ENCODE measurements around the gene MYO7B. TPM values are rescaled to one million over a fixed set of nuclear protein-coding genes. Genes with fewer than 3 reads are reported as not detected.

The MYO7B gene
- total RNA-seq, 2 experiments from 2014 or later = 0.65 to 1.2 TPM

DNA sequence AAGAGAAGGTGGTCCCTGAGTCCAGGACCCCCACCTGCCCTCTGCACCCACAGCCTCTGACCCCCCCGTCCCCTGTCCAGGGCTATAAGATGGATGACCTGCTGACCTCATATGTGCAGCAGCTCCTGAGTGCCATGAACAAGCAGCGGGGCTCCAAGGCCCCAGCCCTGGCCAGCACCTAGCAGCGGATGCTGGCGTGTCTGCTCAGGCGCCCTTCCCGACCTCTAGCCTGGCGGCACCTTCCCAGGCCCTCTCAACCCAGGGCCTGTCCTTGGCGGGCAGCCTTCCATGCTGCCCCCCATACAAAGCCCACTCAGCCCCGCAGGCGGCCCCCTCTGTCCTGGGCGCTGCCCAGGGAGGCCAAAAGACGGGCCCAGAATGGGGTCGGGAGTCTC lies 101.8 kb downstream of the MYO7B start:
- no peak for DNase-seq
- Mint-ChIP-seq H3K4me3 (no peak overlapping the region), H3K4me1 (ENCODE audit: low read depth) (peaks cover 65% of the 10 kb centered on the region), H3K36me3 (ENCODE audit: low read depth) (no peaks in the 10 kb centered on the region), H3K27ac (peak overlapping the region; percentile 30), H3K9me3 (no peaks in the 10 kb centered on the region), H3K27me3 (no peaks in the 10 kb centered on the region)
- TF ChIP-seq, protein P1, sequence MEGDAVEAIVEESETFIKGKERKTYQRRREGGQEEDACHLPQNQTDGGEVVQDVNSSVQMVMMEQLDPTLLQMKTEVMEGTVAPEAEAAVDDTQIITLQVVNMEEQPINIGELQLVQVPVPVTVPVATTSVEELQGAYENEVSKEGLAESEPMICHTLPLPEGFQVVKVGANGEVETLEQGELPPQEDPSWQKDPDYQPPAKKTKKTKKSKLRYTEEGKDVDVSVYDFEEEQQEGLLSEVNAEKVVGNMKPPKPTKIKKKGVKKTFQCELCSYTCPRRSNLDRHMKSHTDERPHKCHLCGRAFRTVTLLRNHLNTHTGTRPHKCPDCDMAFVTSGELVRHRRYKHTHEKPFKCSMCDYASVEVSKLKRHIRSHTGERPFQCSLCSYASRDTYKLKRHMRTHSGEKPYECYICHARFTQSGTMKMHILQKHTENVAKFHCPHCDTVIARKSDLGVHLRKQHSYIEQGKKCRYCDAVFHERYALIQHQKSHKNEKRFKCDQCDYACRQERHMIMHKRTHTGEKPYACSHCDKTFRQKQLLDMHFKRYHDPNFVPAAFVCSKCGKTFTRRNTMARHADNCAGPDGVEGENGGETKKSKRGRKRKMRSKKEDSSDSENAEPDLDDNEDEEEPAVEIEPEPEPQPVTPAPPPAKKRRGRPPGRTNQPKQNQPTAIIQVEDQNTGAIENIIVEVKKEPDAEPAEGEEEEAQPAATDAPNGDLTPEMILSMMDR (IDR thresholded peaks at IDR 0.05) = no peak
- intact Hi-C loops (cut with micrococcal nuclease) = no loop called here
- ATAC-seq = no peak
- ChIA-PET POLR2A (interaction anchor here (1.4 kb wide), 1 partner anchor 46 kb away, joined by 3 read pairs; no protein-coding TSS in a partner anchor), CTCF (interaction anchor here (1.0 to 5.9 kb wide), 4 partner anchors 13 to 45 kb away, joined by 3 to 39 read pairs (median 6); no protein-coding TSS in a partner anchor)

DNA sequence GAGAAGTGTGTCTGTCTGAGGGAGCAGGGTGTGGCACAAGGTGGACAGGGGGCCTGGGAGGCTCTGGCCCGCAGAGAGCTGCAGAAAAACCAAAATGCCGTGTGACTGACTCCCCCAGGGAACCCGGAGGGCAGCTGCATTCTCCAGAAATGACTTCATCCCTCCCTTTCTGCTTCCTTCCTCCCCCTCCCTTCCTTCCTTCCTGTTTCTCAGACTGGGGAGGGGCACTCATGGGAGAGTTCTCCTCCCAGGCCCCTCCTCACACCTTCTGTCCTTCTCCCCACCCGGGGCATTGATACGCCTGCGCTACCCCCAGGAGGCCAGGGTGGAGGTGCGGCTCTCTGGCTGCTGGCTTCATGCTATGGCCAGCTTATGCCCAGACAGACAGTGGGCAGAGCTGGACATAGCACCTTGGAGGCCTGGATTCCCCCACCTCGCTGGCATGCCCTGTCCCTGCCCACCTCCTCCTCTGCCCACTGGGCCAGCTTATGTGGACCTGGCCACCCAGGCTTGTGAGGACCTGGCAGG lies 102.3 kb downstream of the MYO7B start:
- ChIA-PET CTCF (interaction anchor here (1.5 to 5.9 kb wide), 3 partner anchors 12 to 46 kb away, joined by 3 to 39 read pairs (median 8); no protein-coding TSS in a partner anchor), POLR2A (interaction anchor here (1.1 to 1.4 kb wide), 2 partner anchors 9 to 46 kb away, joined by 3 read pairs; no protein-coding TSS in a partner anchor)
- Mint-ChIP-seq H3K27me3 (no peaks in the 10 kb centered on the region), H3K36me3 (ENCODE audit: low read depth) (no peaks in the 10 kb centered on the region), H3K4me1 (ENCODE audit: low read depth) (peaks cover 63% of the 10 kb centered on the region), H3K27ac (peak overlapping the region; percentile 75), H3K4me3 (peak overlapping the region; percentile 15), H3K9me3 (no peaks in the 10 kb centered on the region)
- DNase-seq = no peak
- intact Hi-C loops (cut with micrococcal nuclease) = no loop called here
- no peak for ATAC-seq
- TF ChIP-seq, protein P1 (IDR thresholded peaks at IDR 0.05) = no peak

DNA sequence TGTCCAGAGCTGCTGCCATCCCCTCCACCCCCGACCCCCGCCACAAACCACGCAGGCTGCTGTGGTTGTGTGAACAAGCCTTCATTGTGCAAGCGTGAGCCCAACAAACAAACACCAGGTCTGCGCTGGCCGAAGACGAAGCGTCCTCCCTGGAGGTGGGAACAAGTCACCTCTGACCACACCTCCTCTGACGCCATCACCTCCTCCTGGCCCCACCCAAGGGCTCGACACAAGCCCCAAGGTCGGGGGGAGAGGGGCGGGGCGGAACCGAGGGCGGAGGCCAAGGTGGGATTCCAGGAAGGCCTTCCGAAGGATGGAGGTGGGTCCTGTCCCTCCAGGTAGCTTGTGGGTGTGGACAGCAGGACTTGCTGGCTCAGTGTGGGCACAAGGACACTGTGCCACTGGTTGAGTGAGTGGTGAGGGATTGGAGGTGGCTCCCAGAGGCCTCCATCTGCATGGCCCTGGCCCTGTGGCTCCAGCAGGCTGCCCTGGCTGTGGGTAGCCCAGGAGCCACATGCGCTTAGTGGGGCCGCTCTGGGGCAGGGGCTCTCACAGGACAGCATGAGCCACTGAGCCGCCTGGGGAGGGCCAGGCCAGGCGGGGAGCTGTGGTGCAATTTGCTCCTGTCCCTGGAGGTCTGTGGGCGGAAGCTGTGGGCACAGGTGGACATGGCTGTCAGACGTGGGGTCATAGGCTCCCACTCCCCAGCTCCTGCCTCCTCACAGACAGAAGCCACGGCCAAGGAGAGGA lies 103.1 kb downstream of the MYO7B start:
- Mint-ChIP-seq H3K27ac (peak overlapping the region; percentile 75), H3K9me3 (no peaks in the 10 kb centered on the region), H3K4me1 (ENCODE audit: low read depth) (peaks cover 56% of the 10 kb centered on the region), H3K4me3 (no peak overlapping the region), H3K27me3 (no peaks in the 10 kb centered on the region), H3K36me3 (ENCODE audit: low read depth) (no peaks in the 10 kb centered on the region)
- intact Hi-C loops (cut with micrococcal nuclease) = no loop called here
- POLR2A ChIA-PET = interaction anchor here (0.8 to 1.5 kb wide), 3 partner anchors 9 to 47 kb away, joined by 3 to 5 read pairs (median 4); no protein-coding TSS in a partner anchor
- ATAC-seq = no peak
- TF ChIP-seq, protein P1 (IDR thresholded peaks at IDR 0.05) = no peak
- no peak for DNase-seq
- CTCF ChIA-PET = interaction anchor here (1.9 to 5.9 kb wide), 3 partner anchors 11 to 47 kb away, joined by 5 to 39 read pairs (median 28); no protein-coding TSS in a partner anchor

DNA sequence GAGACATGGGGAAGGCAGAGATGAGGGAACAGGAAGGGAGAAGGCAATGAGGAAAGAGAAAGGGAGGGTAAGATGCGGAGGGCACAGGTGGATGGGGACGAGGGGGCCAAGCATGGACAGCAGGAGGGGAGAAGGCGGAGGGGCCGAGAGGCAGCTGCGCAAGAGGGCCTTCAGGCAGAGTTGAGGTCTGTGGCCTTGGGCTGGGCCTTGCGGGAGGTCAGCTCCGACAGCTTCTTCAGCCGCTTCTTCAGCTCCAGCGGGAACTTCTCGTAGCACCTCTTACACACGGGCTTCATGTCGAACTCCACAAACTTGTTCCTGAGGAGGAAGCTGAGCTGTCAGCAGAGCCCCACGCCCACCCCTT lies 103.6 kb downstream of the MYO7B start:
- no peak overlapping the region for H3K4me3 Mint-ChIP-seq
- peaks cover 52% of the 10 kb centered on the region for H3K4me1 Mint-ChIP-seq (ENCODE audit: low read depth)
- CTCF ChIA-PET = interaction anchor here (1.0 to 5.9 kb wide), 4 partner anchors 10 to 47 kb away, joined by 4 to 39 read pairs (median 16); no protein-coding TSS in a partner anchor
- TF ChIP-seq, protein P1 (IDR thresholded peaks at IDR 0.05) = no peak
- no peaks in the 10 kb centered on the region for H3K27me3 Mint-ChIP-seq
- no peak overlapping the region for H3K27ac Mint-ChIP-seq
- ATAC-seq (no peak), DNase-seq (no peak)
- H3K36me3 Mint-ChIP-seq (ENCODE audit: low read depth) = no peaks in the 10 kb centered on the region
- H3K9me3 Mint-ChIP-seq = no peaks in the 10 kb centered on the region
- intact Hi-C loops (cut with micrococcal nuclease) = no loop called here
- POLR2A ChIA-PET = interaction anchor here (0.8 to 1.5 kb wide), 2 partner anchors 10 to 48 kb away, joined by 4 to 5 read pairs; no protein-coding TSS in a partner anchor
